BLaER1 (cell line): ENCODE measurements around the gene PRR29.

ENCODE experiments used
- H3K27ac ChIP-seq: shearing (Covaris generic); formaldehyde crosslinking; 2 replicates; pipeline ENCODE4 v1.8.1; 2022
- H3K27me3 ChIP-seq: shearing (Covaris generic); formaldehyde crosslinking; 2 replicates; pipeline ENCODE4 v1.8.1; 2022
- H3K36me3 ChIP-seq: shearing (Covaris generic); formaldehyde crosslinking; 2 replicates; pipeline ENCODE4 v1.8.1; 2022
- H3K4me1 ChIP-seq: shearing (Covaris generic); formaldehyde crosslinking; 2 replicates; pipeline ENCODE4 v1.8.1; 2022
- H3K4me2 ChIP-seq: shearing (Covaris generic); formaldehyde crosslinking; 2 replicates; pipeline ENCODE4 v1.8.1; 2022
- H3K4me3 ChIP-seq: shearing (Covaris generic); formaldehyde crosslinking; 2 replicates; pipeline ENCODE4 v1.8.1; 2022
- H3K9ac ChIP-seq: shearing (Covaris generic); formaldehyde crosslinking; 2 replicates; pipeline ENCODE4 v1.8.1; 2022
- H3K9me3 ChIP-seq: shearing (Covaris generic); formaldehyde crosslinking; 2 replicates; pipeline ENCODE4 v1.8.1; 2022
- H4K20me1 ChIP-seq: shearing (Covaris generic); formaldehyde crosslinking; 2 replicates; pipeline ENCODE4 v1.8.1; 2022
- Cebpa-rat ChIP-seq: shearing (Covaris generic); IDR thresholded peaks from 2 replicates; pipeline ENCODE4 v1.8.1; 2022

PRR29 gene

GRCh38 chr17:63995626-63996025 lies 2.5 kb upstream of the PRR29 start:
- Histone ChIP-seq H3K4me3 (no peak overlapping the region), H4K20me1 (no peaks in the 10 kb centered on the region), H3K9ac (no peak overlapping the region), H3K4me1 (peaks cover 78% of the 10 kb centered on the region), H3K27ac (no peak overlapping the region), H3K36me3 (no peaks in the 10 kb centered on the region), H3K4me2 (no peak overlapping the region), H3K27me3 (no peaks in the 10 kb centered on the region), H3K9me3 (no peaks in the 10 kb centered on the region)
- no peak for TF ChIP-seq Cebpa-rat

GRCh38 chr17:63996430-63997182 lies 1.5 kb upstream of the PRR29 start:
- no peak for TF ChIP-seq Cebpa-rat
- H3K4me2 ChIP-seq, result peak overlapping the region; percentile 96; the same call in 1 of the 2 replicates

GRCh38 chr17:63997341-63998048 lies 656 bp upstream of the PRR29 start:
- peaks cover 8% of the 10 kb centered on the region; the same call in 1 of the 2 replicates for H4K20me1 ChIP-seq
- peak overlapping the region; percentile 3; the same call in 1 of the 2 replicates for H3K27ac ChIP-seq
- peaks cover 16% of the 10 kb centered on the region for H3K36me3 ChIP-seq
- H3K4me2 ChIP-seq, result peak overlapping the region; percentile 96
- no peaks in the 10 kb centered on the region for H3K27me3 ChIP-seq
- no peak for TF ChIP-seq Cebpa-rat
- H3K9ac ChIP-seq, result peak overlapping the region; percentile 58
- peak overlapping the region; percentile 72 for H3K4me3 ChIP-seq
- no peaks in the 10 kb centered on the region for H3K9me3 ChIP-seq
- H3K4me1 ChIP-seq, result peaks cover 79% of the 10 kb centered on the region

More at GRCh38 chr17:63996430-63997182, 1.5 kb upstream of the PRR29 start:
- Histone ChIP-seq H3K27ac (no peak overlapping the region), H3K9ac (no peak overlapping the region), H3K4me3 (no peak overlapping the region), H3K36me3 (peaks cover 7% of the 10 kb centered on the region), H3K9me3 (no peaks in the 10 kb centered on the region), H4K20me1 (no peaks in the 10 kb centered on the region; the same call in 1 of the 2 replicates), H3K27me3 (no peaks in the 10 kb centered on the region), H3K4me1 (peaks cover 79% of the 10 kb centered on the region)

GRCh38 chr17:63998721-63999679 lies 849 bp downstream of the PRR29 start:
- H3K9me3 ChIP-seq, result no peaks in the 10 kb centered on the region
- peaks cover 85% of the 10 kb centered on the region for H3K4me1 ChIP-seq
- peak overlapping the region; percentile 96 for H3K4me2 ChIP-seq
- peak overlapping the region; percentile 58 for H3K9ac ChIP-seq
- H3K36me3 ChIP-seq, result peaks cover 31% of the 10 kb centered on the region
- no peak for TF ChIP-seq Cebpa-rat
- H4K20me1 ChIP-seq, result peaks cover 23% of the 10 kb centered on the region; the same call in 1 of the 2 replicates
- no peaks in the 10 kb centered on the region for H3K27me3 ChIP-seq
- no peak overlapping the region for H3K27ac ChIP-seq
- H3K4me3 ChIP-seq, result peak overlapping the region; percentile 72

- Histone ChIP-seq H3K4me2 (peak overlapping the region; percentile 96), H3K9me3 (no peaks in the 10 kb centered on the region)
- no peak for TF ChIP-seq Cebpa-rat
These were observed 1.8 kb downstream of the PRR29 start for GRCh38 chr17:63999680-64000531.

GRCh38 chr17:64001091-64001579 lies 3.0 kb downstream of the PRR29 start:
- Histone ChIP-seq H3K27ac (peak overlapping the region; percentile 71), H3K36me3 (peaks cover 49% of the 10 kb centered on the region), H3K27me3 (no peaks in the 10 kb centered on the region), H3K9ac (peak overlapping the region; percentile 63), H3K4me1 (peaks cover 89% of the 10 kb centered on the region), H3K9me3 (no peaks in the 10 kb centered on the region), H3K4me2 (peak overlapping the region; percentile 69), H4K20me1 (peaks cover 44% of the 10 kb centered on the region), H3K4me3 (no peak overlapping the region)
- no peak for TF ChIP-seq Cebpa-rat

More at GRCh38 chr17:63999680-64000531, 1.8 kb downstream of the PRR29 start:
- peaks cover 85% of the 10 kb centered on the region for H3K4me1 ChIP-seq
- peaks cover 40% of the 10 kb centered on the region for H3K36me3 ChIP-seq
- no peaks in the 10 kb centered on the region for H3K27me3 ChIP-seq
- peaks cover 32% of the 10 kb centered on the region; the same call in 1 of the 2 replicates for H4K20me1 ChIP-seq
- H3K9ac ChIP-seq, result no peak overlapping the region
- no peak overlapping the region for H3K4me3 ChIP-seq
- H3K27ac ChIP-seq, result no peak overlapping the region

- TF ChIP-seq Cebpa-rat, result no peak
- Histone ChIP-seq H3K4me3 (no peak overlapping the region), H3K27ac (peak overlapping the region; percentile 71), H3K4me1 (peaks cover 97% of the 10 kb centered on the region), H3K36me3 (peaks cover 54% of the 10 kb centered on the region), H3K27me3 (no peaks in the 10 kb centered on the region), H3K9ac (peak overlapping the region; percentile 63), H3K9me3 (no peaks in the 10 kb centered on the region), H4K20me1 (peaks cover 52% of the 10 kb centered on the region), H3K4me2 (peak overlapping the region; percentile 69)
These were observed 3.8 kb downstream of the PRR29 start for GRCh38 chr17:64001763-64002529.
